GM21367 (cell line): Measurements from ENCODE around the gene F10.

Experiments used
- ATAC-seq: cut with Tn5 transposase; IDR thresholded peaks from one replicate; pipeline ENCODE4 v1.9.1; 2021; ENCODE audit not compliant: unreplicated experiment

F10 gene

DNA sequence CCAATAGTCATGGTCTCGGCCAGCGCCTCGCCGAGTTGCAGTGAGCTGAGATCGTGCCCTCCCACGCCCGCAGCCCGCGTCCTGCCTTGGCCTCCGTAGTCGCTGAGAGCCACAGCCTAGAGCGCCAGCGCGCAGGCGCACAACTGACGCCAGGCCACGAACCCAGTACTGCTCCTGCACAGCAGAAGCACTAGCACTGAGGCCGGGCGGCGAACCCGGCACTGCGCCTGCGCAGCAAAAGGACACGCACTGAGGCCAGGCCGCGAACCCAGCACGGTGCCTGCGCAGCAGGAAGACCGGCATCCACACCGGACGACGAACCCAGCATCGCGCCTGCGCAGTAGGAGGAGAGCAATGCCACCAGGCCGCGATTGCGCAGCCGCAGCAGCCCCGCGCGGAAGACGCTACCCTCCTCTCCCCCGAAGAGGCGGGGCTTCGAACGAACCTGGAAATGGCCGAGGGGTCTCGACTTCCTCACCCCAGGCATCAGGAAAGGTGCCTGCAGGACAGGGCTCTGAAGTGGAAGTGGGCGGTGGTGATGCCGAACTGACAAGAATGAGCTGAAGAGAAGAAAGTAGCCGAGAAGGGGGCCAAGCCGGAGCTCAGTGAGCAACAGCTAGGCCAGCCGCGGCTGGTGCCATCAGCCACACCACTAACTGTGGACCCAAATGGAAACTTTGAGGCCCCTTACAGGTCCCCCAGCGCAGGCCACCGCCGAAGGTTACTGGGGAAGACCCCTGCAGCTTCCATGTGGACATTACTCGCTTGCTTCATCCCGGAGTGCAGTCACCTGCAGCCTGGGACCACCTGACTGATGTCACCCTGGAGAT lies 7.5 kb downstream of the F10 start:
- ATAC-seq = no peak

GRCh38 chr13:113135281-113135760 lies 12.7 kb downstream of the F10 start:
- ATAC-seq = no peak

GRCh38 chr13:113137691-113138298 lies 15.2 kb downstream of the F10 start:
- ATAC-seq = no peak

DNA sequence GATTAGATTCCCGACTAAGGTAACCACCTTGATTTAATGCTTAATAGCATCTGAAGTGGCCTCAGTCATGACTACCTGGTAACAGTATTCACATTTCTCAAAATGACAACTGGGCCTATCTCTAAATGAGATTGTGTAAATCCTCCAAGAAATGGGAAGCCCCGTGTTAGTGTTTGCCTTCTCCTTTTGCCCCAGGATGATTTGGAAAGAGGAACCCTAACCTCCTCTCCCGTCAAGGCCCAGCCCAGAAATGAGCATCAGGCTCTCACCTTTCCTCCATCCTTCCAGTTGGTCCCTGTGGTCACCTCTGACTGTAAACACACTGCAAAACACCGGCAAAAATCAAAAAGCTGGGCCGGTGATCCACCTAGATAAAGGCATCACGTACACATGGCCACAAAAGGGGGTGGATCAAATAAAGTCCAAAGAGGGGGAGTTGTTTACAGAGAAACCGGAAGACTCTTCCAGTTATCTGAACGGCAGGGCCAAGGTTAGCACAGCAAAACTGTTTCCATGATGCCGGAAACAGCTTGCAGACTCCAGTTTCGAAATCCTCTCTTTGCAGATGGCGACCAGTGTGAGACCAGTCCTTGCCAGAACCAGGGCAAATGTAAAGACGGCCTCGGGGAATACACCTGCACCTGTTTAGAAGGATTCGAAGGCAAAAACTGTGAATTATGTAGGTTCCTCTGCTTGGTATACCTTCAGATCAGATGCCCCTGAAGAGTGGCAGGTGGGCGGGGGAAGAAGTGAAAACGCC lies 16.4 kb downstream of the F10 start:
- no peak for ATAC-seq

GRCh38 chr13:113139577-113139976 lies 17.0 kb downstream of the F10 start:
- ATAC-seq = no peak

GRCh38 chr13:113140677-113141600 lies 18.3 kb downstream of the F10 start:
- ATAC-seq = no peak

GRCh38 chr13:113141601-113141970 lies 19.0 kb downstream of the F10 start:
- no peak for ATAC-seq

- no peak for ATAC-seq
Observed at GRCh38 chr13:113142876-113143275, 20.3 kb downstream of the F10 start.

- no peak for ATAC-seq
Observed at GRCh38 chr13:113143466-113144254, 21.1 kb downstream of the F10 start.

GRCh38 chr13:113144255-113144629 lies 21.6 kb downstream of the F10 start:
- ATAC-seq = no peak

GRCh38 chr13:113145496-113145895 lies 22.9 kb downstream of the F10 start:
- ATAC-seq = no peak

GRCh38 chr13:113145911-113146598 lies 23.5 kb downstream of the F10 start:
- no peak for ATAC-seq

DNA sequence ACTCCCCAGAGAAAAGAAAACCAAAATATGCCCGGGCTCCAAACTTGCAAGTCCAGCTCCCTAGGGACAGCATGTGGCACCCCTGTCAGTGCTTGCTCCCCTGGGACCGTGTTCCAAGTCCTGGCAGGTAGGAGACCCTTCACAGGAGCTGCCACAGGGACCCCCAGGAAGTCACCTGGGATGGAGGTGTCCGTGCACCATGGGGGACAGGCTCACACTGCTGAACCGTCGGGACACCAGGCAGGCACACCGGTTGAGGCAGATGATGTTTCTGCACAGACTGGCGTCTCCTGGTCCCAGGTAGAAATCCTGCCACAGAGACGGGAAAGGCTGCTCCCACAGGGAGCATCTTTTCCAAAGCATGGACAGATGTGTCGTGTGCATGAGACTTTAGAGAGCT lies 24.2 kb downstream of the F10 start:
- no peak for ATAC-seq

DNA sequence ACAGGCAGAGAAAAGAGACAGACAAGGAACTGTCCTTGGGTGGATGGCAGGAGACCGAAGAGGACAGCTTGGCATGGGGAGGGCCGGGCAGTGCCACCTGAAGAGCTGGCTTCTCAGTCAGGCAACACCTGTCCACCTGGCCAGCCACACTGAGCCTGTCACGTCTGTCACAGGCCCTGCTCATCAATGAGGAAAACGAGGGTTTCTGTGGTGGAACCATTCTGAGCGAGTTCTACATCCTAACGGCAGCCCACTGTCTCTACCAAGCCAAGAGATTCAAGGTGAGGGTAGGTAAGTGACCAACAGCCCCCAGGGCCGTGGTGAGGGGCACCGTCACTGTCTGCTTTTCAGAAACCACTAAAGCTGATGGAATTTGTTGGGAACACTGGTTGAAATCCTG lies 24.6 kb downstream of the F10 start:
- no peak for ATAC-seq

DNA sequence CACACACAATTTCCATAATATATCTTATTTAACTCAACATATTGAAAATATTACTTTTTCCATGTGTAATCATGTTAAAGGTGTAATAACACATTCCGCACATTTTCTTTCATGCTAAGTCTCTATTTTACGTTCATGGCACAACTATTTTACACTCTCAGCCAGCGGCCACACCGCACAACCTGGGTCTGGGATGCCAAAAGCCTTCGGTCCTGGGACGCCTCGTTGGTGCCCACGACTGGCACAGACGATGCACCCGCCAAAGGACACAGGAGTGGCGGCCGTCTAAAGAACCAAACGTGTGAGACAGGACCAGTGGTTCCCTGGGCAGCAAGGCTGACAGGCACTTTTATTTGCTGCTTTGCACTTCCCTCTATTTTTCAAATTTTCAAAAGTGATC lies 25.8 kb downstream of the F10 start:
- ATAC-seq = no peak

DNA sequence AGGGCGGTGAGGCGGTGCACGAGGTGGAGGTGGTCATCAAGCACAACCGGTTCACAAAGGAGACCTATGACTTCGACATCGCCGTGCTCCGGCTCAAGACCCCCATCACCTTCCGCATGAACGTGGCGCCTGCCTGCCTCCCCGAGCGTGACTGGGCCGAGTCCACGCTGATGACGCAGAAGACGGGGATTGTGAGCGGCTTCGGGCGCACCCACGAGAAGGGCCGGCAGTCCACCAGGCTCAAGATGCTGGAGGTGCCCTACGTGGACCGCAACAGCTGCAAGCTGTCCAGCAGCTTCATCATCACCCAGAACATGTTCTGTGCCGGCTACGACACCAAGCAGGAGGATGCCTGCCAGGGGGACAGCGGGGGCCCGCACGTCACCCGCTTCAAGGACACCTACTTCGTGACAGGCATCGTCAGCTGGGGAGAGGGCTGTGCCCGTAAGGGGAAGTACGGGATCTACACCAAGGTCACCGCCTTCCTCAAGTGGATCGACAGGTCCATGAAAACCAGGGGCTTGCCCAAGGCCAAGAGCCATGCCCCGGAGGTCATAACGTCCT lies 26.4 kb downstream of the F10 start:
- ATAC-seq = no peak

DNA sequence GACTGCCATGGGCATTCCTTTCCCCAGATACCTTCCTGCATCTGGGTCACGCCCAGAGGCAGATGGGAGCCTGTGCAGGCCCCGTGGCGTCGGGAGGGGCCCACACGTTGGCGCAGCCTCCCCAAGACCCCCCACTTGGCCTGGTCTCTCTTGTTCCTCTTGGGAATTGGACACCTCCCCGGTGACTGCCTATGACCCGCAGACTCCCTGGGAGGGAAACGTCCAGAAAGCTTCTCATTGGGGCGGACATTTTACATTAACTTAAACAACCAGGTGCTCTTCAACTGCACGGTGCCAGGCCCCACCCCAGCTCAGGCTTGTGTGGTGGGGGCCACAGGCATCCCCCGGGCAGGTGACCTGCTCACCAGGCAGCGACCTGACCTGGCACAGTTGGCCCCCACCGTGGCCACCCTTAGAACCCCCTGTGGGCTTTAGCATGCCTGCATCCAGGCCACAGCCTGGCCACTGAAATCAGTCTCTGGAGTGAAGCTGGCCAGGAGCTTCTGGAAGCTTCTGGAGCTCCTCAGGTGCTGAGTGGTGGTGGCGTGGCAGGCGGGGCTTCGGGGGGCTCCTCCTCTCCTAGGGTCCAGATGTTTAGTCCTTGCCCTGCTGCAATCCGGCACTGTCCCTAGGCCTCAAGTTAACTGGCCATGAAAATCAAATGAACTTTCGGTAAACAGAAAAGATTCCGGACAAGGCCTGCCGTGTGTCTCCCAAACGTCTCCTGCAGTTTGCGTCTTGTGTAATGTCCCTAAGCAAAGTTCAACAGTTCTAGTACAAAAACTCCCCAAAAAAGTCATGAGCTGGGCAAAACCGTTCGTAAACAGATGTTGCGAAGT lies 27.3 kb downstream of the F10 start:
- ATAC-seq = no peak
